ENCODE results near the gene CACNA1C. TPM values are rescaled to one million over a fixed set of nuclear protein-coding genes. Genes with fewer than 3 reads are reported as not detected.

Gene CACNA1C
- total RNA-seq, 4 donors from 2014 or later, result 0.38 to 2.4 (median 1.4) TPM

DNA sequence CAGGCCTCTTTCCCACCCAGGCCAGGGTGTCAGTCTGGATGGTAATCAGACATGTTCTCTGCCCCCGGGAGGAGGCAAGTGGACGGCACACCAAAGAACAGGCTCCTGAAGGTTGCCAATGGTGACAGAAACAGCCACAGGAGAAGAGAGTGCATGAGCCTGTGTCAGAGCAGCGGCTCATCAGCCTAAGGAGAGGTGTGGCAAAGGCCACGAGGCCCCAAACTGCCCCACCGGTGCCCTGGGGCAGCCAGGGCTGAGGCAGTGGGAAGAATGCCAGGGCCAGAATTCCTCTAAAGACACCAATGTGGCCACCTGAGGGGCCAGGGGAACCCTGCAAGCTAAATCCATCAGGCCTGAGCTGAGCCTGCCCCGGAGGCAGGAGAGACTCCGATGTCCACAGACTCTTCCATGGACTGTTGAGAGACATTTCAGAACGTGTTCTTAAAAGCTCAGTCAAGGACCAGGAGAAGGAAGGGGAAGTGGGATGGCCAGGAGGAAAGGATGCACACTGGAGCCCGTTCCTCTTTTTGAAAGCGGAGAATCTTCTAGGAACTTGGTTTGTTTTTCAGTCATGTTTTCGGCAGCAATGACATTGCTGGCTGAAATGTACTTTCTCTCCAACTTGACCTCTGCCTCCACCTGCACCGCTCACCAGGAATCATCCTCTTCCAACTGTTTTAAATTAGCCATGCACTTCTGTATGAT lies 565.7 kb downstream of the CACNA1C start:
- 87% methylated on average over 12 of the region's 12 CpGs for WGBS, 2 donors
- intact Hi-C loops (cut with DNase I; ENCODE audit: low total_unique reads), result no loop called here
- TF ChIP-seq POLR2A (IDR thresholded peaks at IDR 0.05) (no peak), CTCF (IDR thresholded peaks at IDR 0.05) (no peak)
- no peak for DNase-seq (ENCODE audit: low spot score in 2 of 2)
- no peak overlapping the region for H3K4me3 ChIP-seq (ENCODE audit: low read depth, poor library complexity, severe bottlenecking)

DNA sequence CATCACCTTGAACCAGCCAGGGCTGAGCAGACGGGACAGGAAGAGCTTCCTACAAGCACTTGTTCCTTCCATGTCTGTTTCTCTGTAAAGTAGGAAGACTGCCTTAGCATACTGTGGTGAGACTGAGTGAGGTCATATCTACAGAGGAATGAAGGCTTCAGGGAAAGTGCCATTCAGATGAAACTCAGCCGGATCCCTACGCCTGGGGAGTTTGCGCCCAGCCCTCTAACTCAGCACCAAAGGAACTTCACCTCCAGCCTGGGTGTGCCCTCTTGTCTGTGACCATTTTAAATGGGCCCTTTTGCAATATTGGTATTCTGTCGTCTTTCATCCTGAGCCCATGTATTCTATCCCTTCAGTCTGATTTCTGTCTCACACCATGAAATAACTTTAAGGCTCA lies 566.3 kb downstream of the CACNA1C start:
- TF ChIP-seq POLR2A (IDR thresholded peaks at IDR 0.05) (no peak), CTCF (IDR thresholded peaks at IDR 0.05) (no peak)
- DNase-seq (ENCODE audit: low spot score in 2 of 2), result no peak
- 88 to 89% methylated on average over 5 of the region's 5 CpGs for WGBS, 2 donors
- intact Hi-C loops (cut with DNase I; ENCODE audit: low total_unique reads), result no loop called here
- H3K4me3 ChIP-seq (ENCODE audit: low read depth, poor library complexity, severe bottlenecking), result no peak overlapping the region

- WGBS, 2 donors, result 91 to 92% methylated on average over 6 of the region's 6 CpGs
- no peak for TF ChIP-seq CTCF (IDR thresholded peaks at IDR 0.05)
- no peak for TF ChIP-seq POLR2A (IDR thresholded peaks at IDR 0.05)
- no peak overlapping the region for H3K4me3 ChIP-seq (ENCODE audit: low read depth, poor library complexity, severe bottlenecking)
- DNase-seq (ENCODE audit: low spot score in 2 of 2), result no peak
- intact Hi-C loops (cut with DNase I; ENCODE audit: low total_unique reads), result no loop called here
Measured at GRCh38 chr12:2622460-2622859, 569.7 kb downstream of the CACNA1C start.

DNA sequence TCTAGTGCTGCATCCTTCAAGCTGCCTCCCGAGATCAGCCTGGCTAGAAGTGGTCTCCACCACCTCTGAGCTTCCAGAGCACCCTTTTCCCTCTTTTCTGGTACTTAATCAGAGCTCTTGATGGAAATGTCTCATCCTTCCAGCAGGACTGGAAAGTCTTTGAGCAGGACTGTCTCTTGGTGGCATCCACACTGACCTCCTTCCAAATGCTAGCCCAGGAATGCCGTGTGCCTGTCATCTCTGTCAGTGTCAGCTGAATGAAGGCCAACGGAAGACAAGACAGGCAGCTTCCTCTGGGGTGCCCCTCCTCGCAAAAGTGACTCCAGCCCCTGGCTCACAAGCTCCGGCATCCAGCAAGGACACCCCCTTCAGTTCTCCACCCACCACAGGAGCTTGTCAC lies 570.7 kb downstream of the CACNA1C start:
- no peak overlapping the region for H3K4me3 ChIP-seq (ENCODE audit: low read depth, poor library complexity, severe bottlenecking)
- 74 to 85% methylated on average over 5 of the region's 5 CpGs for WGBS, 2 donors
- TF ChIP-seq CTCF (IDR thresholded peaks at IDR 0.05) (no peak), POLR2A (IDR thresholded peaks at IDR 0.05) (no peak)
- intact Hi-C loops (cut with DNase I; ENCODE audit: low total_unique reads), result no loop called here
- DNase-seq (ENCODE audit: low spot score in 2 of 2), result no peak

DNA sequence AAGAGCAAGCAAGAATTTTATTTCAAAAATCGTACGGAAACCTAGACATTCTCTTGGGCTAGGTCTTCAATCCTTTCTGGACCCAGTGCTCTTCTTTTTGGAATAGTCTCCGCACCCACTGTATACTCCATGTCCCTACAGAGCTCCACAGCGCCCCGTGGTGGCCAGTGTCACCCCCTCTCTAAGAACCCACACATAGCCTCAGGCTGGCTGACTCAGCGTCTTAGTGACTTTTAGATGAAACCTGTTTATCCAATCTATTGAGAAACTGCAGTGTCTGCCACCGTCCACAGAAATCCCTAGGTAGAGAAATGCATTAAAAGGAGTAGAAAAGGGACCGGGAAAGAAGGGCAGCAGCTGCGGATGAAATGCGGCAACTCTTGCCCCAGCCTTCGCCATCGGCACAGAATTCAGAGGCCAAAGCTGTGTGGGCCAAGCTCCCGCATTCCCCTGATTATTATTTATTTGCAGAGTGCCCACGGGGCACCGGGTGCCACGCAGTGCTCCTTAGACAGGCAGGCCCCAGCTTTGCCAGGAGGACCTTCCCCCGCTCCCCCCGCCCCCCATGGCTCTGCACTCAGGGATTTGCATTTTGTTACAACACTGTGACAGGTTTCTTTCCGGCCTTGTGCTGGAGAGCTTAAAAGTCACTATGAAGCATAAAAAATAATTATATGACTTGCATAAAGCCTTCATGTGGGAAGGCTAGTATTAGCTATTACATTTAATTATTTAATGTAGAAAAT lies 571.9 kb downstream of the CACNA1C start:
- H3K4me3 ChIP-seq (ENCODE audit: low read depth, poor library complexity, severe bottlenecking), result no peak overlapping the region
- no peak for TF ChIP-seq POLR2A (IDR thresholded peaks at IDR 0.05)
- no peak for TF ChIP-seq CTCF (IDR thresholded peaks at IDR 0.05)
- intact Hi-C loops (cut with DNase I; ENCODE audit: low total_unique reads), result no loop called here
- DNase-seq (ENCODE audit: low spot score in 2 of 2), result no peak
- 49 to 56% methylated on average over 19 of the region's 19 CpGs for WGBS, 2 donors
